T1000 (cell line): Measurements from ENCODE around the gene THBS3.

ENCODE experiments used
- DNase-seq: peaks from one replicate; lab custom pipeline; 2025; ENCODE audit warnings: mixed read lengths; lab: John Stamatoyannopoulos, UW

The THBS3 gene

GRCh38 chr1:155187456-155187891 is 20.2 kb downstream of the THBS3 start:
- DNase-seq, result no peak

- DNase-seq, result no peak
Measured at GRCh38 chr1:155186794-155187455, 20.8 kb downstream of the THBS3 start.

- DNase-seq, result no peak
Measured at GRCh38 chr1:155186067-155186793, 21.5 kb downstream of the THBS3 start.

DNA sequence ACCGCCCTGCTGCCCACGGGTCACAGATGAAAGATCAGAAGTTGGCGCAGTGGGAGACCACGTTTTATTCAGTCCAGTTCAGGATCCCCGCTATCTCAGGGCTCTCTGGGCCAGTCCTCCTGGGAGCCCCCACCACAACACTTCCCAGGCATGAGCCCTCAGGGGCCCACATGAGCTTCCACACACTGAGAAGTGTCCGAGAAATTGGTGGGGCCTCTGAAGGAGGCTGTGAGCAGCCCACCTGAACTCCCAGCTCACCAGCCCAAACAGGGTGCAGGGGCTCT is 22.0 kb downstream of the THBS3 start:
- DNase-seq, result no peak

- no peak for DNase-seq
Measured at GRCh38 chr1:155184835-155185782, 22.6 kb downstream of the THBS3 start.

- no peak for DNase-seq
Measured at GRCh38 chr1:155184351-155184811, 23.3 kb downstream of the THBS3 start.

DNA sequence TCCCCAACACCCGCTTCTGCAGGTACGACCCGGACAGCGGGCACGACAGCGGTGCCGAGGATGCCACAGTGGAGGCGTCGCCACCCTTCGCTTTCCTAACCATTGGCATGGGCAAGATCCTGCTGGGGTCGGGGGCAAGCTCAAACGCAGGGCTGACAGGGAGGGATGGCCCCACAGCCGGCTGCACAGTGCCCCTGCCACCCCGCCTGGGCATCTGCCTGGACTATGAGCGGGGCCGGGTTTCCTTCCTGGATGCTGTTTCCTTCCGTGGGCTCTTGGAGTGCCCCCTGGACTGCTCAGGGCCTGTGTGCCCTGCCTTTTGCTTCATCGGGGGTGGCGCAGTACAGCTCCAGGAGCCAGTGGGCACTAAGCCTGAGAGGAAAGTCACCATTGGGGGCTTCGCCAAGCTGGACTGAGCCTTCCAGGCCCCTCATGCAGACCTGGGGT is 23.9 kb downstream of the THBS3 start:
- no peak for DNase-seq

DNA sequence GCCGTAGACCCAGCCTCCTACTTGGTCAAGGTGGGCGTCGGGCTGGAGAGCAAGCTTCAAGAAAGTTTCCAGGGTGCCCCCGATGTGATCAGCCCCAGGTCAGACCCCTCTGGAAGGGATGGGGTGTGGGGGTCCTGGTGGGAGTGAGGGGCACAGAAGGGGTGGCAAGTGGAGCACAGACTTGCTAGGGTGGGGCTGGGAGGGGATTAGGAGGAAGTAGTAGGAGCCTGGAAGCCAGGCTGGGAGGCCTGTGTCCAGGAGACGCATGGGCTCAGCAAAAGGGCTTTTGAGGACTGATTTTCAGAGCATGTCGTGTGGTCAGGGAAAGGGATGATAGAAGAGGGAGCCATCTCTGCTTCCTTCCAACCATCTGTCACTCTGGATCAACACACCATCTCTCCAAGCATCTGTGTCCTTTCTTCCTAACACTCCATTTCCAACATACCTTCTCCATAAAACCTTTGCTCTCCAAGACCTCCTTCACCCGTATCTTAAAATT is 25.6 kb downstream of the THBS3 start:
- no peak for DNase-seq

DNA sequence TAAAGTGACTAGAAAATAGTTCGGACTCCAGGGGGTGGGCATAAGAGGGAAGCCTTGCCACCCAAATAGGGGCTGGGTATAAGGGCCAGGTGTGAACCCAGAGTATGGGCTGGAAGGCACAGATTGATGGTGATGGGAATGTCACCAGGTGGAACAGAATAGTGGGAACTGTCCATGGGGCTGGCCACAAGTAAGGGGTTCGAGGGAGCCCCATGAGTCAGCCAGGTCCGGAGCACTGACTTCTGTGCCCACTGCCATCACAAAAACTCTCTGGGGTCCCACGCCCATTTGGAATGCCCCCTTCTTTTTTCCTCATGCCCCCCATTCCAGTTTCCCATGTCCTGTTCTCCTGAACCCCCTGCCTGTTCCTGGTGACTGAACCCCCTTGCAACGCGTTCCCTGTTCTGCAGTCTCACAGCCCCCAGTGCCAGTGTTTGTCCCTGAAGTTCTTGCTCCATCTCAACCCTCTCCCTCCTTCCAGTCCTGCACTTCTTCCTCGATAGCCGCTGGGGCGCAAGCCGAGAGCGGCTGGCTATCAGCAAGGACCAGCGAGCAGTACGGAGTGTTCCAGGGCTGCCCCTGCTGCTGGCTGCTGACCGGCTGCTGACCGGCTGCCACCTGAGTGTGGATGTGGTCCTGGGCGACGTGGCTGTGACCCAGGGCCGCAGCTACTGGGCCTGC is 26.2 kb downstream of the THBS3 start:
- DNase-seq, result no peak

DNA sequence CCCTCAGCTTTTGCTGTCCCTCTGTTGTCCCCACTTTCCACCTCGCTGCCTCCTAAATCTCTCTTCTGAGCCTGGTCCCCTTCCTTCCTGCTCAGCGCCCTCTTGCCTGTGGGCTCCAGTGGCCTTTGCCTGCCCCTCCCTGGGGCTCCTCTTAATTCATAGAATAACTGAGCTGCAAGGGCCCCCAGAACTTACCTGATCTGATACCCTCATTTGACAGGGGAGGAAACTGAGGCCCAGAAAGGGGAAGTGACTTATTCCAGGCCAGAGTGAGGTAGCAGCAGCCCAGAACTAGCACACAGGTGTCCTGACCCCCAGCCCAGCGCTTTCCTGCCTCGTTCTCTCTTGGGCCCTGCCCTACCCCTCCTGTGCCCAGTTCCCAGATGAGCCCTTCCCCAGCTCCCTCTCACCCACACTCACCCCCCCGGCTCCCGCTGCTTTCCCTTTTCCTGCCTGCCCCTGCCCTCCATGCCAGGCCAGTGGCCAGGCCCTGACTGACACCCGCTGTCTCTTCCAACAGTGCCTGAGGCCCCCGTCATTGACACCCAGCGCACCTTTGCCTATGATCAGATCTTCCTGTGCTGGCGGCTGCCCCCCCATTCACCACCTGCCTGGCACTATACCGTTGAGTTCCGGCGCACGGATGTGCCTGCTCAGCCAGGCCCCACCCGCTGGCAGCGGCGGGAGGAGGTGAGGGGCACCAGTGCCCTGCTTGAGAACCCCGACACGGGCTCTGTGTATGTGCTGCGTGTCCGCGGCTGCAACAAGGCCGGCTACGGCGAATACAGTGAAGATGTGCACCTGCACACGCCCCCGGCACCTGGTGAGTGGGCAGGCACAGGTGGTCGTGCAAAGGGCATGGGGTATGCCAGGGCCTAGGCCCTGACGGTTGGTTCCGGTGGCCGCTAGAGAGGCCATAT is 28.3 kb downstream of the THBS3 start:
- no peak for DNase-seq

GRCh38 chr1:155178441-155179111 is 29.1 kb downstream of the THBS3 start:
- DNase-seq, result no peak

- no peak for DNase-seq
Measured at GRCh38 chr1:155177918-155178281, 29.8 kb downstream of the THBS3 start.

DNA sequence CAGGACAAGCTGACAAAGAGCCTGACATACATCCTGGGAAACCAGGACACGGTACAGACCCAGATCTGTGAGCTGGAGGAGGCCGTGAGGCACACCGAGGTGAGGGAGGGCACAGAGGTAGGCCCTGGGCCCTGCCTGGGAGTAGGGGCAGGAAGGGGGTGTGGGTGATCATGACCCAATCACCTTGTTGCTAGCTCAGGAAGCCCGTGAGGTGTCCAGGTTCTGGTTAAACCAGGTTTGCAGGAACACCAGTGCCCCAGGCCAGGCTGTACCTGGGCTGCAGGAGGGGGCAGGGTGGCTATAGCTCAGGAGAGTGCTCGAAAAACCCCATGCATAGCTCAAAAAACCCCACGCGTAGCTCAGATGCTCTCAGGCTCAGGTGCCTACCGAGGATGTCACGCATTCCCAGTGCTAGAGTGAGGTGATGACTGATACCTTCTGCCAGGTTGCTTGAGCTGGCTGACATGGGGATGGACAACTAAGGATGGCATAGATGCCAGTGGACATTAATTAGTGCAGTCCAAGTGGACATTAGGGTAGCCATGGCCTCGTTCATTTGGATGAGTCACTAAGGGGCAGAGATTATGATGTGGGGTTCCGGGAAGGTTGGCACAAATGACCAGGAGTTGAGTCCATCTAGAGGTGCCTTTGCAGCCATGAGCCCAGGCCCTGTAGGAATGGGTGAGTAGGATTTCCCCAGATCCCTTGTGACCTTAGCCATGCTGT is 30.3 kb downstream of the THBS3 start:
- DNase-seq, result no peak

DNA sequence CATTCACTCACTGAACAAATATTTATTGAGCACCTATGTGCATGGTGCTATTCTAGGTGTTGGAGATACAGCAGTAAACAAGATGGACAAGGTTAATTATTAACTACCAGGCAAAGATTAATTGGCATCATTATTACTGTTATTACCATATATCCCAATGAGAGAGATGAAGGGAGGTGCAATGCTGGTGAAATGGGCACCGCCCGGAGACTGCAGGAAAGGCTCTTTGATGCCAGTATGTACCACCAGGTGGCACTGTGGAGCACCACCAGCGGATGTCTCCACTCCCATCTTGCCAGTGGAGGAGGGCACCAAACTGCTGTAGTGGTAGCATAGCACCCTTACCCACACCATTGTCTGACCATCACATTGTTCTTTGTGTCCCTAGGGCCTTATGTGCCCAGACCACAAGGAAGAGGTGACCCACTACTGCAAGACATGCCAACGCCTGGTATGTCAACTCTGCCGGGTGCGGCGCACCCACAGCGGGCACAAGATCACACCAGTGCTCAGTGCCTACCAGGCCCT is 31.1 kb downstream of the THBS3 start:
- DNase-seq, result peak; percentile 64

DNA sequence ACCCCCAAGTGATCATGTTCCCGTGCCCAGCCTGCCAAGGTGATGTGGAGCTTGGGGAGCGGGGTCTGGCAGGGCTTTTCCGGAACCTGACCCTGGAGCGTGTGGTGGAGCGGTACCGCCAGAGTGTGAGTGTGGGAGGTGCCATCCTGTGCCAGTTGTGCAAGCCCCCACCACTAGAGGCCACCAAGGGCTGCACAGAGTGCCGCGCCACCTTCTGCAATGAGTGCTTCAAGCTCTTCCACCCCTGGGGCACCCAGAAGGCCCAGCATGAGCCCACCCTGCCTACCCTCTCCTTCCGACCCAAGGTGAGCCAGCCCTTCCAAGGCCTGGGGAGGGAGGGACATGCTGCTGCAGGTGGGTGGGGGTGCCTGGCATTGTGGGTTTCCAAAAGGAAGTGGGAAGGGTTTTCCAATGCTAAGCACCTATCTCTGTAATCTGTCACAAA is 31.7 kb downstream of the THBS3 start:
- DNase-seq, result no peak

DNA sequence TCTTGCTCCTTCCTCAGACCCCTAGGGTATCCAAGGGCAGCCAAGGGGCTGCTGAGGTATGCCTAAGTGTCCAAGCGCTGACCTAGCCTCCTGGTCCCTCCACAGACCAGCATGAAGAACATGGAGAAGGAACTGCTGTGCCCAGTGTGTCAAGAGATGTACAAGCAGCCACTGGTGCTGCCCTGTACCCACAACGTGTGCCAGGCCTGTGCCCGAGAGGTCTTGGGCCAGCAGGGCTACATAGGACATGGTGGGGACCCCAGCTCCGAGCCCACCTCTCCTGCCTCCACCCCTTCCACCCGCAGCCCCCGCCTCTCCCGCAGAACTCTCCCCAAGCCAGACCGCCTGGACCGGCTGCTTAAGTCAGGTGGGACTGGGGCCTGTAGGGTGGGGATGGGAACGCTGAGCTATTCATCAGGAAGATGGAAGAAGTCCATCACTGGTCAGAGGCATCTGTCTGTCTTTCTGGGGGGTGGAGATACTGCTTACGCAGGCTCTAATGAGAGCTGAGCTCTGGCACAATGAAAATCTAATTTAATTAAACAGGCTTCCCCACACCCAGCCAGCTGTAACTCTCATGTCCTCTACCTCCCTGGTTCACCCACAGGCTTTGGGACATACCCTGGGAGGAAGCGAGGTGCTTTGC is 32.3 kb downstream of the THBS3 start:
- DNase-seq, result no peak

- DNase-seq, result no peak
Measured at GRCh38 chr1:155174324-155175280, 33.1 kb downstream of the THBS3 start.
